Endothelial cell of hepatic sinusoid (primary cell): ENCODE results near the gene WSCD2.

Experiments
- in situ Hi-C: cut with HindIII; loops from 2 replicates; pipeline ENCODE4 v1.10.0; 2017; ENCODE audit warnings: low sequenced_read_pairs

WSCD2 gene

DNA sequence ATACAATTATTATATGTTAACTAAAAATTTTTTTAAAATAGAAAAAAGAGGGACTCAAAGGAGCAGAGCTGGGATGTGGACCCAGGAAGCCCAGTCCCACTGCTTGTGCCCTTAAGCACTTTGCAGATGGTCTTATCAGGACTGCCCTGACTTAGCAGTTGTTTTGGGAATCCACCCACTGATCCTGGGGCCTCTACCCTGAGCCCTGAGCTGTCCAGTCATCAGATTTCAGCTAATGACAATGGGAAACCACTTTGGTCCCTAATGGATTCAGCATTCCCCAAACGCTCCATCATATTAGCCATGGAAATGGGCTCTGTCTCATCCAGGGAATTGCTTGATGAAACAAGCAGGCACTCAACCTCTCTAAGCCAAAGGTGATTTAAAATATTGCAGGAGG lies 22.5 kb upstream of the WSCD2 start:
- in situ Hi-C loops: no loop called here

- in situ Hi-C loops: no loop called here
Observed at GRCh38 chr12:108107293-108107692, 21.8 kb upstream of the WSCD2 start.

DNA sequence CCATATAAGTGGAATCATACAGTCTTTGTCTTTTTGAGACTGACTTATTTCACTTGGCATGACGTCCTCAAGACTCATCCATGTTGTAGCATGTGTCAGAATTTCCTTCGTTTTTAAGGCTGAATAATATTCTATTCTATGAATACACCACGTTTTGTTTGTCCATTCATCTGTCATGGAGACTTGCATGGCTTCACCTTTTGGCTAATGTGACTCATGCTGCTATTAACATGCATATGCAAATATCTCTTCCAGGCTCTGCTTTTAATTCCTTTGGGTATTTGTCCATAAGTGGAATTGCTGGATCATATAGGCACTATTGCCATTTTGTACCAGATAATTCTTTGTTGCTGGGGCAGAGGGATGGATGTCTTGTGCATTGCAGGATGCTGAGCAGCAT lies 19.6 kb upstream of the WSCD2 start:
- in situ Hi-C loops: no loop called here

GRCh38 chr12:108109954-108110353 lies 19.1 kb upstream of the WSCD2 start:
- in situ Hi-C loops: no loop called here

DNA sequence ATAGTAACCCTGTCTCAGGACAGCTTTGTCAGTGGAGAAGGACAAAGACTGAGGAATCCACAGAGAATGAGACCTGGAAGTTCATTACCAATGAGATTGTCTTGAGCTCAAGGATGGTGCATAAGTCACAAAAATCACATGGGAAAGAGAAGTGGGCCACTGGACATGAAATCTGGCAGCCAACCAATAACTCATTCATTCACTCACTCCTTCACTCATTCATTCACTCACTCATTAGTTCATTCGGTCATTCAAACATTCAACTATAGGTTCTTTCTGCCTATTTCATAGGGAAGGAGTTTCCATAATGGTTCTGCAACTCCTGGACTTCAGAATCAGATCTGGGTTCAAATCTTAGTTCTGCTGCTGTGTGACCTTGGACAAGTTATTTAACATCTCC lies 18.2 kb upstream of the WSCD2 start:
- in situ Hi-C loops: no loop called here

- in situ Hi-C loops: no loop called here
Observed at GRCh38 chr12:108112832-108113556, 16.1 kb upstream of the WSCD2 start.

GRCh38 chr12:108115123-108116121 lies 13.7 kb upstream of the WSCD2 start:
- in situ Hi-C loops: no loop called here

DNA sequence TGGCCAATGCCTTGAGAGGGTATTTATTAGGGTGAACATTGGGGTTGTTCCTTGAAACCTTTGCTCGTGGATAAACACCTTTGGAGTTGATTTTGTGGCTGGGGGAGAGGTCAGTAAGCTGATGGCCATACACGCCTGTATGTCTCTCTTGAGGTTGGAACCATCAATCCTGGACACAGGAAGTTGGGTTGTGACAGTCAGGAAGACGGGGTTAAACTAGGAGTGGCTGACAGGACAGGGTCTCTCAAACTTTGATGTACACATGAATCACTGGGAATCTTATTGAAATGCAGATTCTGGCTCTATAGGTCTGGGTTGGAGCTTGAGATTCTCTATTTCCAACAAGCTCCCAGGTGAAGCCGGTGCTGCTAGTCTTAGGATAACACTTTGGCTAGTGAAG lies 12.8 kb upstream of the WSCD2 start:
- in situ Hi-C loops: no loop called here

- in situ Hi-C loops: no loop called here
Observed at GRCh38 chr12:108116699-108117098, 12.4 kb upstream of the WSCD2 start.

DNA sequence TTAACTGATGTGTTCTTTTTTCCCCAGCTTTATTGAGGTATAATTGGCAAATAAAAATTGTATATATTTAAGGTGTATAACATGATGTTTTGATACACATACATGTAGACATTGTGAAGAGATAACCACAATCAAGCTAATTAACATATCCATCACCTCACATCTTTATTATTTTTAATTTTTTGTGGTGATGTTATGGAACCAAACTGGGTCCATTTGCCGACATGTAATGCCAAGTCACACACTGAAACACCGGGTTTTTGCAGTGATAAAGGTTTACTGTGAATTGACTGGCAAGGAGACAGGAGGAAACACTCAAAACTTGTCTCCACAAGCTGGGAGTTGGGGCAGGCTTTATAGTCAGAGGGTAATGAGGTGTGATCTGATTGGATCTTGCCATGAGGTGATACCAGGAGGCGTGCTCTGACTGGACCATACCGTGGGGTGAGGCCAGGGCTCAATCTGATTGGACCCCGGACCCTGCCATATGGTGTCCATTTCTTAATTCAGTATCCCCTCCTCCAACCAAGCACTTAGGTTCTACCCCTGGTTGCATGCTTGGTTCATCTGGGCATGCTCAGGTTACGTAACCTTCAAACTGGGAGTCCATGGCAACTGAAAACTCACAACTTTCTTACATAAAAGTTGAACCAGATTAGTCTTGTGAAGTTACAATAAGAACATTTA lies 11.8 kb upstream of the WSCD2 start:
- in situ Hi-C loops: no loop called here

DNA sequence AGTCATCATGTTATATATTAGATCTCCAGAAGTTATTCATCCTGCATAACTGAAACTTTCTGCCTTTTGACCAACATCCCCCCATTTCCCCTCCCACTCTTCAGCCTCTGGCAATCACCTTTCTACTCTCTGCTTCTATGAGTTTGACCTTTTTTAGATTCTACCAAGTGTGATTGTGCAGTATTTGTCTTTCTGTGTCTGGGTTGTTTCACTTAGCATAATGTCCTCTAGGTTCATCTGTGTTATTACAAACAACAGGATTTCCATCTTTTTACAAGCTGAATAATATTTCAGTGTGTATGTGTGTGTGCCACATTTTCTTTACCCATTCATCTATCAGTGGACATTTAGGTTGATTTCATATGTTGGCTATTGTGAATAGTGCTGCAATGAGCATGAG lies 11.2 kb upstream of the WSCD2 start:
- in situ Hi-C loops: no loop called here

GRCh38 chr12:108119126-108119973 lies 9.7 kb upstream of the WSCD2 start:
- in situ Hi-C loops: no loop called here

GRCh38 chr12:108119974-108120862 lies 8.9 kb upstream of the WSCD2 start:
- in situ Hi-C loops: no loop called here

GRCh38 chr12:108120863-108121165 lies 8.3 kb upstream of the WSCD2 start:
- in situ Hi-C loops: no loop called here

DNA sequence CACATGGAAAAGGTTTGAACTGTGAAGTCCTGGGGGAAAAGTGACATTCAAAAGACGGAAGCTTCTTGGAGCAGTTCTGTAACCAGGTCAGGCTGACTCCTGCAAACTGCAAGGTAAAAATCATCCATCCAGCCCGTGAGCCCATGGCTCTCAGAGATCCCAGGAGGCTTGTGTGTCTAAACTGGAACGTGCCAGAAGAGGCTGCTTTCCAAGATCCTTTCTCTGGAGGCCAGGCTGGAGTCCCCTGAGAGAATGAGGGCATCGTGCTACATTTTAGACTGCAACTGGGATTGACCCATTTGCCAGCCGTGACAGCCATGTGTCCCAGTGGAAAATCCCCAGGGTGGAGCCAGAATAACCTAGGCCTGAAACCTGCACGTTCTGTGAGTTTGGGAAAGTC lies 7.8 kb upstream of the WSCD2 start:
- in situ Hi-C loops: no loop called here

GRCh38 chr12:108121728-108122471 lies 7.2 kb upstream of the WSCD2 start:
- in situ Hi-C loops: no loop called here

DNA sequence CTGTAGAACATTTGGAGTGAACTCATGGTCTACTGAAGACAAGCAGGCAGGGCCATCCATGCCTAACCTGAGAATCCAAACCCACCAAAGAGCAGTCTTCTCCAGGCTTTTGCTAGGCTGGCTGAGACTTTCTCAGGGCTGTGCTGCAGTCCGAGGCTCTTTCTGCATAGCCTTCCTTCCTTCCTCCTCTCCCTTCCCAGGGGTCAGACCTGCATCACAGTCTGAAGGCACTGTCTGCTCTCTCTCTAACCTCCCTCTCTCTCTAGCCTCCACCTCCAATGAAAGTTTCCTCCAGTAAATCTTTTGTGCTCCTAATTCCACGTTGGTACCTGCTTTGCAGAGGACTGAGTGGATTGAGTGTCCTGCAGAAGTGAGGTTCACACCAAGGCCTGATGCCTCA lies 6.4 kb upstream of the WSCD2 start:
- in situ Hi-C loops: no loop called here

- in situ Hi-C loops: no loop called here
Observed at GRCh38 chr12:108123402-108123801, 5.7 kb upstream of the WSCD2 start.

GRCh38 chr12:108125073-108125472 lies 4.0 kb upstream of the WSCD2 start:
- in situ Hi-C loops: no loop called here
